MM.1S (cell line): ENCODE measurements around the gene TEKTIP1.

ENCODE experiments used
- EZH2 ChIP-seq: fragments of 300-600 bp; sonication (generic); optimal IDR thresholded peaks from 2 replicates; pipeline ENCODE3; 2017; ENCODE audit warnings: low read depth, mild to moderate bottlenecking, antibody characterized with exemption, low read length, mixed read lengths
- EZH2phosphoT487 ChIP-seq: fragments of 300-600 bp; sonication (generic); IDR thresholded peaks from 2 replicates; pipeline ENCODE4 v1.6.1; 2018; ENCODE audit warnings: antibody characterized with exemption, low read length
- TF ChIP-seq, protein P1 (sequence below): fragments of 300-600 bp; sonication (generic); IDR thresholded peaks from 2 replicates; pipeline ENCODE4 v1.5.1; 2016; ENCODE audit warnings: antibody characterized with exemption, low read length, mixed read lengths

DNA sequence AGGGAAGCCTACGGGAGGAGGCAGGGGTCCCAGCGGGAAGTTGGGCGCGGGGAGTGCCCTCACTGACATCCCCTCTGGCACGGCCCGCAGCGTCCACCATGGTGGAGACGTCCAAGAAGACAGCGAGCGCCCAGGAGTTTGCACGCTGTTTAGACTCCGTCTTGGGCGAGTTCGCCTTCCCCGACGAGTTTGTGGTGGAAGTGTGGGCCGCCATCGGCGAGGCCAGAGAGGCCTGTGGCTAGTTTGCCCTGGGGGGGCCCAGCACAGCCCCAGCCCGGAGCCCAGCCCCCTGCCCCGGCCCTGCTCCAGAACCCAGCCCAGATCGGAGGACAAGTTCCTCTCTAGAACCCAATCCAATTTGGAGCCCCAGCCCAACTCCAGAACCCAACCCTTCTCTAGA, 51.0 kb downstream of the TEKTIP1 start:
- TF ChIP-seq, protein P1, sequence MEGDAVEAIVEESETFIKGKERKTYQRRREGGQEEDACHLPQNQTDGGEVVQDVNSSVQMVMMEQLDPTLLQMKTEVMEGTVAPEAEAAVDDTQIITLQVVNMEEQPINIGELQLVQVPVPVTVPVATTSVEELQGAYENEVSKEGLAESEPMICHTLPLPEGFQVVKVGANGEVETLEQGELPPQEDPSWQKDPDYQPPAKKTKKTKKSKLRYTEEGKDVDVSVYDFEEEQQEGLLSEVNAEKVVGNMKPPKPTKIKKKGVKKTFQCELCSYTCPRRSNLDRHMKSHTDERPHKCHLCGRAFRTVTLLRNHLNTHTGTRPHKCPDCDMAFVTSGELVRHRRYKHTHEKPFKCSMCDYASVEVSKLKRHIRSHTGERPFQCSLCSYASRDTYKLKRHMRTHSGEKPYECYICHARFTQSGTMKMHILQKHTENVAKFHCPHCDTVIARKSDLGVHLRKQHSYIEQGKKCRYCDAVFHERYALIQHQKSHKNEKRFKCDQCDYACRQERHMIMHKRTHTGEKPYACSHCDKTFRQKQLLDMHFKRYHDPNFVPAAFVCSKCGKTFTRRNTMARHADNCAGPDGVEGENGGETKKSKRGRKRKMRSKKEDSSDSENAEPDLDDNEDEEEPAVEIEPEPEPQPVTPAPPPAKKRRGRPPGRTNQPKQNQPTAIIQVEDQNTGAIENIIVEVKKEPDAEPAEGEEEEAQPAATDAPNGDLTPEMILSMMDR: no peak
- TF ChIP-seq EZH2 (no peak), EZH2phosphoT487 (no peak)
